HepG2 (cell line): ENCODE results near the gene TNP2. TPM values are rescaled to one million over a fixed set of nuclear protein-coding genes. Genes with fewer than 3 reads are reported as not detected.

Experiments
- BHLHE40 ChIP-seq: IDR thresholded peaks from 2 replicates; pipeline ENCODE4 v1.6.1; 2011; ENCODE audit warnings: low read length, improper control_type of control experiment
- CCAR2 ChIP-seq: fragments of 200-400 bp; formaldehyde crosslinking; optimal IDR thresholded peaks from 2 replicates; pipeline ENCODE3; 2018; ENCODE audit warnings: low read depth, mild to moderate bottlenecking, low read length, moderate library complexity
- FLYWCH1 ChIP-seq: sonication (generic); formaldehyde crosslinking; IDR thresholded peaks from 2 replicates; pipeline ENCODE4 v1.8.1; 2023; ENCODE audit warnings: mild to moderate bottlenecking, missing genetic modification reagents
- FOXC1 ChIP-seq: sonication (generic); formaldehyde crosslinking; IDR thresholded peaks from 2 replicates; pipeline ENCODE4 v1.8.0; 2022; ENCODE audit warnings: mild to moderate bottlenecking, missing genetic modification reagents, borderline replicate concordance
- HES4 ChIP-seq: sonication (generic); formaldehyde crosslinking; IDR thresholded peaks from 2 replicates; pipeline ENCODE4 v1.9.0; 2021; ENCODE audit warnings: mild to moderate bottlenecking, missing genetic modification reagents, borderline replicate concordance
- KDM6A ChIP-seq: IDR thresholded peaks from 2 replicates; pipeline ENCODE4 v1.6.1; 2016; ENCODE audit warnings: low read depth
- LCORL ChIP-seq, 2 experiments: fragments of 450-650 bp in 1 of 2; sonication (generic) in 1 of 2; formaldehyde crosslinking in 1 of 2; IDR thresholded peaks; 2 replicates each; pipeline versions ENCODE4 v1.5.0 to v1.6.1; 2017 to 2020; ENCODE audit warnings: antibody characterized with exemption in 1 of 2, missing genetic modification reagents in 1 of 2
- MBNL3 ChIP-seq: fragments of 250-450 bp; sonication (Bioruptor Pico); conservative IDR thresholded peaks from 2 replicates; pipeline ENCODE4 v1.8.0; 2022; ENCODE audit warnings: mild to moderate bottlenecking, inconsistent platforms
- MED8 ChIP-seq: sonication (generic); formaldehyde crosslinking; IDR thresholded peaks from 2 replicates; pipeline ENCODE4 v1.8.1; 2023; ENCODE audit warnings: mild to moderate bottlenecking, missing genetic modification reagents; ENCODE audit not compliant: insufficient replicate concordance
- PAWR ChIP-seq: sonication (generic); formaldehyde crosslinking; IDR thresholded peaks from 2 replicates; pipeline ENCODE4 v1.4.0; 2020; ENCODE audit warnings: missing genetic modification reagents, mild to moderate bottlenecking, borderline replicate concordance
- POLR2AphosphoS2 ChIP-seq: IDR thresholded peaks from 2 replicates; pipeline ENCODE4 v1.6.1; 2011; ENCODE audit warnings: low read depth, low read length, improper control_type of control experiment
- TEAD2 ChIP-seq: sonication (generic); formaldehyde crosslinking; IDR thresholded peaks from 2 replicates; pipeline ENCODE4 v1.9.0; 2021; ENCODE audit warnings: missing genetic modification reagents
- ZNF234 ChIP-seq: sonication (generic); formaldehyde crosslinking; conservative IDR thresholded peaks from 2 replicates; pipeline ENCODE4 v1.5.1; 2020; ENCODE audit warnings: mild to moderate bottlenecking, missing genetic modification reagents
- ZNF343 ChIP-seq: sonication (generic); formaldehyde crosslinking; IDR thresholded peaks from 2 replicates; pipeline ENCODE4 v1.4.0; 2020; ENCODE audit warnings: mild to moderate bottlenecking, missing genetic modification reagents
- ZNF530 ChIP-seq: sonication (generic); formaldehyde crosslinking; IDR thresholded peaks from 2 replicates; pipeline ENCODE4 v1.5.0; 2020; ENCODE audit warnings: low read depth, mild to moderate bottlenecking, missing genetic modification reagents
- ZNF746 ChIP-seq: sonication (generic); formaldehyde crosslinking; IDR thresholded peaks from 2 replicates; pipeline ENCODE4 v1.8.0; 2022; ENCODE audit warnings: mild to moderate bottlenecking, missing genetic modification reagents
- ZNF883 ChIP-seq: sonication (generic); formaldehyde crosslinking; IDR thresholded peaks from 2 replicates; pipeline ENCODE4 v1.5.1; 2020; ENCODE audit warnings: mild to moderate bottlenecking, missing genetic modification reagents; ENCODE audit errors: not compliant biosample characterization
- polyA plus RNA-seq, 8 experiments: library from polyadenylated mRNA; depleted of rRNA in 3 of 8; stranded (reverse) in 7 of 8; unstranded in 1 of 8; fragments of >200 nt; fragmentation: Illumina TruSeq in 4 of 8; extraction: Trizol in 4 of 8; gene quantifications; 2 replicates each; pipeline versions ENCODE4 v1.2.1 to v1.2.3, GENCODE V29; 2011 to 2016; ENCODE audit warnings: low read depth in 4 of 8, missing spikeins in 1 of 8, mixed read lengths in 1 of 8; ENCODE audit not compliant: insufficient read depth in 1 of 8
- total RNA-seq, 5 experiments: library from RNA; depleted of rRNA; stranded (reverse); fragments of >200 nt; fragmentation: Illumina TruSeq; extraction: Trizol; gene quantifications; 2 replicates each; pipeline ENCODE4 v1.2.3, GENCODE V29; 2016; ENCODE audit warnings: low read depth in 1 of 5
- TF ChIP-seq, protein P1 (sequence below): sonication (generic); formaldehyde crosslinking; IDR thresholded peaks from 2 replicates; pipeline ENCODE4 v1.9.0; 2021; ENCODE audit warnings: missing genetic modification reagents, borderline replicate concordance
- TF ChIP-seq, protein P2 (sequence below), 2 experiments: sonication (generic) in 1 of 2; formaldehyde crosslinking in 1 of 2; IDR thresholded peaks; 2 replicates each; pipeline versions ENCODE4 v1.5.1 to v1.6.1; 2011 to 2020; ENCODE audit warnings: borderline replicate concordance in 1 of 2, low read depth in 1 of 2, low read length in 1 of 2, mild to moderate bottlenecking in 1 of 2, missing genetic modification reagents in 1 of 2, moderate library complexity in 1 of 2
- TF ChIP-seq, protein P3 (sequence below): sonication (generic); formaldehyde crosslinking; IDR thresholded peaks from 2 replicates; pipeline ENCODE4 v1.8.1; 2022; ENCODE audit warnings: low read depth, mild to moderate bottlenecking, missing genetic modification reagents

TNP2 gene
- total and polyA plus RNA-seq, 2 of the 13 experiments (the other 11 are each of a cell fraction or from before 2014, with no cell fraction given): not detected

DNA sequence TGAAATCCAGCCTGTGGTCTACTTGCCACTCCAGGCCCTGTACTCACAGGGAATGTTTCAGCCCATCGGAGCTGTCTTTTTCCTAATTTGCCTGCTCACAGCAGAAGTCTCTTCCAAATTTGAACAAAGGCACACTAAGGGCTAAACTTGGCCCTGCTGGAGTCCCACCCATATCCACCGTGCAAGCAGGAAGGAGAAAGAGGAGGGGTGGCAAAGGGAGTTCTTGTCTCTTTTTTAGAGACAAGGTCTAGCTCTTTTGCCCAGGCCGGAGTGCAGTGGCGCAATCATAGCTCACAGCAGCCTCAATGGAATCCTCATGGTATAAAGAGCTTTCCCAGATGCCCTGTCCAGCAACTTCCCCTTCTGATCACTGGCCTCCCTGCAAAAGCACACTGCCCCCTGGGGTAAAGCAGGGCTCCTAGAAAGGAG lies 14.7 kb upstream of the TNP2 start (continued):
- TF ChIP-seq ZNF343 (CRISPR knock-in tag): no peak
- TF ChIP-seq, protein P1, sequence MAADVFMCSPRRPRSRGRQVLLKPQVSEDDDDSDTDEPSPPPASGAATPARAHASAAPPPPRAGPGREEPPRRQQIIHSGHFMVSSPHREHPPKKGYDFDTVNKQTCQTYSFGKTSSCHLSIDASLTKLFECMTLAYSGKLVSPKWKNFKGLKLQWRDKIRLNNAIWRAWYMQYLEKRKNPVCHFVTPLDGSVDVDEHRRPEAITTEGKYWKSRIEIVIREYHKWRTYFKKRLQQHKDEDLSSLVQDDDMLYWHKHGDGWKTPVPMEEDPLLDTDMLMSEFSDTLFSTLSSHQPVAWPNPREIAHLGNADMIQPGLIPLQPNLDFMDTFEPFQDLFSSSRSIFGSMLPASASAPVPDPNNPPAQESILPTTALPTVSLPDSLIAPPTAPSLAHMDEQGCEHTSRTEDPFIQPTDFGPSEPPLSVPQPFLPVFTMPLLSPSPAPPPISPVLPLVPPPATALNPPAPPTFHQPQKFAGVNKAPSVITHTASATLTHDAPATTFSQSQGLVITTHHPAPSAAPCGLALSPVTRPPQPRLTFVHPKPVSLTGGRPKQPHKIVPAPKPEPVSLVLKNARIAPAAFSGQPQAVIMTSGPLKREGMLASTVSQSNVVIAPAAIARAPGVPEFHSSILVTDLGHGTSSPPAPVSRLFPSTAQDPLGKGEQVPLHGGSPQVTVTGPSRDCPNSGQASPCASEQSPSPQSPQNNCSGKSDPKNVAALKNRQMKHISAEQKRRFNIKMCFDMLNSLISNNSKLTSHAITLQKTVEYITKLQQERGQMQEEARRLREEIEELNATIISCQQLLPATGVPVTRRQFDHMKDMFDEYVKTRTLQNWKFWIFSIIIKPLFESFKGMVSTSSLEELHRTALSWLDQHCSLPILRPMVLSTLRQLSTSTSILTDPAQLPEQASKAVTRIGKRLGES (CRISPR knock-in tag): no peak
- no peak for TF ChIP-seq BHLHE40
- TF ChIP-seq ZNF234 (CRISPR knock-in tag): no peak
- TF ChIP-seq MBNL3 (CRISPR knock-in tag): no peak
- TF ChIP-seq LCORL (IDR thresholded peaks at IDR 0.05): no peak
- TF ChIP-seq LCORL (CRISPR knock-in tag; IDR thresholded peaks at IDR 0.05): peak; percentile 79
- TF ChIP-seq, protein P2, sequence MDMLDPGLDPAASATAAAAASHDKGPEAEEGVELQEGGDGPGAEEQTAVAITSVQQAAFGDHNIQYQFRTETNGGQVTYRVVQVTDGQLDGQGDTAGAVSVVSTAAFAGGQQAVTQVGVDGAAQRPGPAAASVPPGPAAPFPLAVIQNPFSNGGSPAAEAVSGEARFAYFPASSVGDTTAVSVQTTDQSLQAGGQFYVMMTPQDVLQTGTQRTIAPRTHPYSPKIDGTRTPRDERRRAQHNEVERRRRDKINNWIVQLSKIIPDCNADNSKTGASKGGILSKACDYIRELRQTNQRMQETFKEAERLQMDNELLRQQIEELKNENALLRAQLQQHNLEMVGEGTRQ (IDR thresholded peaks at IDR 0.05; ENCODE audit: low read depth, low read length): no peak
- TF ChIP-seq, protein P2 (CRISPR knock-in tag; IDR thresholded peaks at IDR 0.05; ENCODE audit: borderline replicate concordance): no peak
- peak; percentile 55; the same call in 1 of the 2 replicates for TF ChIP-seq FOXC1 (CRISPR knock-in tag)
- TF ChIP-seq TEAD2 (CRISPR knock-in tag): no peak
- no peak for TF ChIP-seq ZNF746
- no peak for TF ChIP-seq MED8
- TF ChIP-seq HES4 (CRISPR knock-in tag): no peak
- TF ChIP-seq KDM6A (CRISPR knock-in tag): no peak
- TF ChIP-seq PAWR (CRISPR knock-in tag): no peak
- no peak for TF ChIP-seq FLYWCH1 (CRISPR knock-in tag)
- no peak for TF ChIP-seq POLR2AphosphoS2
- TF ChIP-seq ZNF530 (CRISPR knock-in tag): no peak
- TF ChIP-seq ZNF883 (CRISPR knock-in tag): no peak
- no peak for TF ChIP-seq CCAR2
- TF ChIP-seq, protein P3, sequence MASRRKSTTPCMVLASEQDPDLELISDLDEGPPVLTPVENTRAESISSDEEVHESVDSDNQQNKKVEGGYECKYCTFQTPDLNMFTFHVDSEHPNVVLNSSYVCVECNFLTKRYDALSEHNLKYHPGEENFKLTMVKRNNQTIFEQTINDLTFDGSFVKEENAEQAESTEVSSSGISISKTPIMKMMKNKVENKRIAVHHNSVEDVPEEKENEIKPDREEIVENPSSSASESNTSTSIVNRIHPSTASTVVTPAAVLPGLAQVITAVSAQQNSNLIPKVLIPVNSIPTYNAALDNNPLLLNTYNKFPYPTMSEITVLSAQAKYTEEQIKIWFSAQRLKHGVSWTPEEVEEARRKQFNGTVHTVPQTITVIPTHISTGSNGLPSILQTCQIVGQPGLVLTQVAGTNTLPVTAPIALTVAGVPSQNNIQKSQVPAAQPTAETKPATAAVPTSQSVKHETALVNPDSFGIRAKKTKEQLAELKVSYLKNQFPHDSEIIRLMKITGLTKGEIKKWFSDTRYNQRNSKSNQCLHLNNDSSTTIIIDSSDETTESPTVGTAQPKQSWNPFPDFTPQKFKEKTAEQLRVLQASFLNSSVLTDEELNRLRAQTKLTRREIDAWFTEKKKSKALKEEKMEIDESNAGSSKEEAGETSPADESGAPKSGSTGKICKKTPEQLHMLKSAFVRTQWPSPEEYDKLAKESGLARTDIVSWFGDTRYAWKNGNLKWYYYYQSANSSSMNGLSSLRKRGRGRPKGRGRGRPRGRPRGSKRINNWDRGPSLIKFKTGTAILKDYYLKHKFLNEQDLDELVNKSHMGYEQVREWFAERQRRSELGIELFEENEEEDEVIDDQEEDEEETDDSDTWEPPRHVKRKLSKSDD (CRISPR knock-in tag): no peak
